Keratinocyte (primary cell): ENCODE results near the gene MCF2L2. TPM values are rescaled to one million over a fixed set of nuclear protein-coding genes. Genes with fewer than 3 reads are reported as not detected.

ENCODE experiments used
- DNase-seq: peaks from one replicate; pipeline ENCODE4 v3.0.0-alpha.2; 2011; ENCODE audit warnings: low read depth, missing footprints, low spot score
- FAIRE-seq: peaks from 2 replicates; lab custom pipeline; 2011; peaks lifted over from hg19 to GRCh38; lab: Jason Lieb, UNC
- H2AFZ ChIP-seq: 2 replicates; pipeline ENCODE4 v1.6.0; 2012; ENCODE audit warnings: low read length, control low read depth, inconsistent platforms; ENCODE audit not compliant: control insufficient read depth
- H3K27ac ChIP-seq: 2 replicates; pipeline ENCODE4 v1.5.1; 2011; ENCODE audit warnings: low read length; ENCODE audit not compliant: control insufficient read depth, insufficient read depth
- H3K27me3 ChIP-seq: 3 replicates; pipeline ENCODE4 v1.6.0; 2011; ENCODE audit warnings: low read length; ENCODE audit not compliant: control insufficient read depth, insufficient read depth; ENCODE audit errors: extremely low read depth
- H3K36me3 ChIP-seq, 2 experiments: 2 replicates in 1 of 2; 3 replicates in 1 of 2; pipeline ENCODE4 v1.5.1; 2011; ENCODE audit warnings: low read length in 2 of 2, mild to moderate bottlenecking in 1 of 2; ENCODE audit not compliant: control insufficient read depth in 2 of 2, insufficient read depth in 2 of 2; ENCODE audit errors: extremely low read depth in 1 of 2
- H3K4me1 ChIP-seq: 3 replicates; pipeline ENCODE4 v1.5.1; 2011; ENCODE audit warnings: low read length; ENCODE audit not compliant: control insufficient read depth, insufficient read depth; ENCODE audit errors: extremely low read depth
- H3K4me2 ChIP-seq: 3 replicates; pipeline ENCODE4 v1.6.0; 2011; ENCODE audit warnings: low read depth, low read length; ENCODE audit not compliant: control insufficient read depth, insufficient read depth; ENCODE audit errors: extremely low read depth
- H3K4me3 ChIP-seq, 3 experiments: fragments of 200-600 bp in 1 of 3; sonication (generic) in 1 of 3; 2 replicates in 2 of 3; 3 replicates in 1 of 3; pipeline ENCODE4 v1.5.1; 2011 to 2016; ENCODE audit warnings: low read length in 3 of 3, mild to moderate bottlenecking in 3 of 3, control low read depth in 2 of 3, inconsistent platforms in 1 of 3, low read depth in 1 of 3, mixed read lengths in 1 of 3, mixed run types in 1 of 3, moderate library complexity in 1 of 3; ENCODE audit not compliant: control insufficient read depth in 2 of 3, insufficient read depth in 2 of 3; ENCODE audit errors: extremely low read depth in 1 of 3
- H3K79me2 ChIP-seq: 2 replicates; pipeline ENCODE4 v1.6.0; 2012; ENCODE audit warnings: low read length; ENCODE audit not compliant: control insufficient read depth, insufficient read depth
- H3K9ac ChIP-seq: 3 replicates; pipeline ENCODE4 v1.6.0; 2011; ENCODE audit warnings: low read length; ENCODE audit not compliant: control insufficient read depth, insufficient read depth; ENCODE audit errors: extremely low read depth
- H3K9me1 ChIP-seq: 3 replicates; pipeline ENCODE4 v1.6.0; 2011; ENCODE audit warnings: low read length; ENCODE audit not compliant: control insufficient read depth, insufficient read depth; ENCODE audit errors: extremely low read depth
- H3K9me3 ChIP-seq: 2 replicates; pipeline ENCODE4 v1.5.1; 2012; ENCODE audit warnings: low read depth, low read length; ENCODE audit not compliant: control insufficient read depth
- H4K20me1 ChIP-seq: 3 replicates; pipeline ENCODE4 v1.6.0; 2011; ENCODE audit warnings: low read length; ENCODE audit not compliant: control insufficient read depth, insufficient read depth; ENCODE audit errors: extremely low read depth
- CTCF ChIP-seq, 3 experiments: IDR thresholded peaks in 1 of 3; conservative IDR thresholded peaks in 1 of 3; optimal IDR thresholded peaks in 1 of 3; 2 replicates in 2 of 3; 3 replicates in 1 of 3; pipeline versions ENCODE3 to v1.5.1; 2011; ENCODE audit warnings: low read length in 3 of 3, mild to moderate bottlenecking in 3 of 3, moderate library complexity in 2 of 3, control low read depth in 1 of 3, inconsistent platforms in 1 of 3; ENCODE audit not compliant: insufficient read depth in 2 of 3; ENCODE audit errors: extremely low read depth in 1 of 3
- EZH2 ChIP-seq: IDR thresholded peaks from one replicate; pipeline ENCODE4 v1.6.1; 2012; ENCODE audit warnings: inconsistent platforms, mild to moderate bottlenecking, low read length, moderate library complexity
- dilution Hi-C: fragments of 300-500 bp; cut with MboI; formaldehyde crosslinking; loops from one replicate; pipeline ENCODE4 v1.7.0; 2020; ENCODE audit warnings: low sequenced_read_pairs; ENCODE audit not compliant: extremely low pct_ligation_motif_present
- polyA plus RNA-seq, 5 experiments: library from polyadenylated mRNA; depleted of rRNA in 3 of 5; stranded (reverse) in 3 of 5; stranded (forward) in 1 of 5; unstranded in 1 of 5; fragments of >200 nt; gene quantifications; 1 replicate in 1 of 5; 2 replicates in 3 of 5; 3 replicates in 1 of 5; pipeline versions ENCODE4 v1.2.1 to v1.2.3, GENCODE V29; 2011 to 2012; ENCODE audit warnings: missing spikeins in 2 of 5, low read depth in 1 of 5, low replicate concordance in 1 of 5

The MCF2L2 gene
- polyA plus RNA-seq, 1 donor (not counting 4 experiments of a cell fraction or from before 2014, with no cell fraction given), result 0.26 TPM

- no peak overlapping the region for H2AFZ ChIP-seq
- no peaks in the 10 kb centered on the region for H3K27me3 ChIP-seq
- H4K20me1 ChIP-seq, result no peaks in the 10 kb centered on the region
- H3K9ac ChIP-seq, result no peak overlapping the region
- H3K9me3 ChIP-seq, result no peaks in the 10 kb centered on the region
- dilution Hi-C loops, result no loop called here
- no peak for DNase-seq
- no peaks in the 10 kb centered on the region for H3K9me1 ChIP-seq
- no peak overlapping the region for H3K4me3 ChIP-seq
- TF ChIP-seq CTCF (optimal IDR thresholded peaks at IDR 0.05 in 1 of 3, IDR thresholded peaks at IDR 0.05 in 1 of 3, conservative IDR thresholded peaks at IDR 0.05 in 1 of 3; ENCODE audit: extremely low read depth in 1 of 3, insufficient read depth in 2 of 3, low read length in 3 of 3) (no peak), EZH2 (no peak)
- no peaks in the 10 kb centered on the region for H3K36me3 ChIP-seq
- no peak for FAIRE-seq
- H3K27ac ChIP-seq, result no peak overlapping the region
- H3K79me2 ChIP-seq, result no peaks in the 10 kb centered on the region
- no peaks in the 10 kb centered on the region for H3K4me1 ChIP-seq
- no peak overlapping the region for H3K4me2 ChIP-seq
These were observed 278.3 kb downstream of the MCF2L2 start for GRCh38 chr3:183149915-183150750.

DNA sequence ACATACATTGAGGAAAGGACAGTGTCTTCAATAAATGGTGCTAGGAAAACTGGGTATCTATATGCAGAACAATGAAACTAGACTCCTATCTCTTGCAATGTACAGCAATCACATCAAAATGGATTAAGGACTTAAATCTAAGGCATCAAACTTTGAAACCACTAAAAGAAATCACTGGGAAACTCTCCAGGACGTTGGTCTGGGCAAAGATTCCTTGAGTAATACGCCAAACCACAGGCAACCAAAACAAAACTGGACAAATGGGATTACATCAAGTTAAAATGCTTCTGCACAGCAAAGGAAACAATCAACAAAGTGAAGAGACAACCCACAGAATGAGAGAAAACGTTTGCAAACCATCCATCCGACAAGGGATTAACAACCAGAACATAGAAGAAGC, 280.4 kb downstream of the MCF2L2 start:
- dilution Hi-C loops, result no loop called here
- H3K27ac ChIP-seq, result no peak overlapping the region
- no peak overlapping the region for H3K4me2 ChIP-seq

More for the DNA sequence above, 280.4 kb downstream of the MCF2L2 start:
- H3K36me3 ChIP-seq, result no peaks in the 10 kb centered on the region
- H4K20me1 ChIP-seq, result no peaks in the 10 kb centered on the region
- H3K79me2 ChIP-seq, result no peaks in the 10 kb centered on the region
- H3K4me1 ChIP-seq, result no peaks in the 10 kb centered on the region
- DNase-seq (no peak), FAIRE-seq (no peak)
- no peak overlapping the region for H3K4me3 ChIP-seq
- no peaks in the 10 kb centered on the region for H3K9me3 ChIP-seq
- H3K27me3 ChIP-seq, result no peaks in the 10 kb centered on the region
- H2AFZ ChIP-seq, result no peak overlapping the region
- TF ChIP-seq CTCF (optimal IDR thresholded peaks at IDR 0.05 in 1 of 3, IDR thresholded peaks at IDR 0.05 in 1 of 3, conservative IDR thresholded peaks at IDR 0.05 in 1 of 3; ENCODE audit: extremely low read depth in 1 of 3, insufficient read depth in 2 of 3, low read length in 3 of 3) (no peak), EZH2 (no peak)
- no peak overlapping the region for H3K9ac ChIP-seq
- H3K9me1 ChIP-seq, result no peaks in the 10 kb centered on the region
